Tongue (tissue), 1 donor: Measurements from ENCODE around the gene SLC5A9. TPM values are rescaled to one million over a fixed set of nuclear protein-coding genes. Genes with fewer than 3 reads are reported as not detected.

Source experiments
- total RNA-seq: library from RNA; depleted of rRNA; stranded (reverse); fragments of >200 nt; gene quantifications from one replicate; pipeline ENCODE4 v1.2.3, GENCODE V29; 2014

Gene SLC5A9
- total RNA-seq, 1 donor from 2014 or later: not detected

Other genes with a start within 250 kb of the SLC5A9 start
- gene TRABD2B, start 225.3 kb upstream of the SLC5A9 start, total RNA-seq: 1.5 TPM
- gene SPATA6, start 249.5 kb downstream of the SLC5A9 start, total RNA-seq: 17.4 TPM